ENCODE measurements around the gene L1CAM. TPM values are rescaled to one million over a fixed set of nuclear protein-coding genes. Genes with fewer than 3 reads are reported as not detected.

The L1CAM gene
- polyA plus RNA-seq, 1 of the 3 experiments (the other 2 are of a cell fraction), result 1.9 TPM

GRCh38 chrX:153935326-153935851 is 49.4 kb upstream of the L1CAM start:
- Histone ChIP-seq H3F3A (replicated peaks; ENCODE audit: insufficient read depth) (no peaks in the 10 kb centered on the region), H3K9me2 (no peaks in the 10 kb centered on the region), H3K9ac (no peak overlapping the region), H2AFZ (ENCODE audit: low read depth) (peak overlapping the region; percentile 86; the same call in 1 of the 2 replicates), H3K4me3 (ENCODE audit: low read depth in 2 of 2, low read length in 1 of 2) (peak overlapping the region; percentile 52 to 78), H3K4me1 (ENCODE audit: control insufficient read depth in 1 of 2, insufficient read depth in 2 of 2, low read depth in 1 of 2, low read length in 1 of 2) (peaks cover 10 to 12% of the 10 kb centered on the region in 2 experiments; a peak in 2 of 4 replicates), H3K4me2 (peak overlapping the region; percentile 82), H3K79me2 (ENCODE audit: insufficient read depth) (peaks cover 35% of the 10 kb centered on the region), H3K27me3 (ENCODE audit: insufficient read depth) (peaks cover 4% of the 10 kb centered on the region; the same call in 1 of the 2 replicates), H3K27ac (ENCODE audit: low read depth in 2 of 2, low read length in 1 of 2) (no peak overlapping the region), H3K36me3 (replicated peaks in 1 of 2; ENCODE audit: control insufficient read depth in 1 of 2, insufficient read depth in 2 of 2, low read length in 1 of 2) (peaks cover 12 to 23% of the 10 kb centered on the region in 2 experiments), H3K9me3 (no peaks in the 10 kb centered on the region), H4K20me1 (ENCODE audit: insufficient read depth) (peaks cover 24% of the 10 kb centered on the region)
- DNase-seq, result no peak
- TF ChIP-seq TEAD4 (IDR thresholded peaks at IDR 0.05; ENCODE audit: borderline replicate concordance, insufficient read depth) (no peak), MAX (IDR thresholded peaks at IDR 0.05; ENCODE audit: low read depth) (peak; percentile 35; the same call in 1 of the 2 replicates)
- WGBS (ENCODE audit: low lambda C conversion rate), result 14% methylated on average over 24 of the region's 32 CpGs
- ChIA-PET CTCF (interaction anchor here (1.3 to 16.7 kb wide), 4 partner anchors 12 to 171 kb away, joined by 3 to 271 read pairs (median 18); partner anchors contain the start of genes PLXNB3 and RENBP), POLR2A (interaction anchor here (1.0 to 1.2 kb wide), 2 partner anchors 13 to 35 kb away, joined by 3 read pairs; no protein-coding TSS in a partner anchor)

- Histone ChIP-seq H3K4me3 (ENCODE audit: low read depth in 2 of 2, low read length in 1 of 2) (peak within 1 kb of the TSS; percentile 78 to 89), H4K20me1 (ENCODE audit: insufficient read depth) (peaks cover 24% of the 10 kb centered on the region), H3K9me3 (no peaks in the 10 kb centered on the region), H3K36me3 (replicated peaks in 1 of 2; ENCODE audit: control insufficient read depth in 1 of 2, insufficient read depth in 2 of 2, low read length in 1 of 2) (peaks cover 12 to 28% of the 10 kb centered on the region in 2 experiments), H3K27me3 (ENCODE audit: insufficient read depth) (peaks cover 4% of the 10 kb centered on the region; the same call in 1 of the 2 replicates), H3K4me2 (peak within 1 kb of the TSS; percentile 98), H3K9ac (peak within 1 kb of the TSS; percentile 84), H3F3A (replicated peaks; ENCODE audit: insufficient read depth) (no peaks in the 10 kb centered on the region), H3K4me1 (ENCODE audit: control insufficient read depth in 1 of 2, insufficient read depth in 2 of 2, low read depth in 1 of 2, low read length in 1 of 2) (peaks cover 10 to 13% of the 10 kb centered on the region in 2 experiments; a peak in 2 of 4 replicates), H3K9me2 (no peaks in the 10 kb centered on the region), H3K79me2 (ENCODE audit: insufficient read depth) (peaks cover 35% of the 10 kb centered on the region), H2AFZ (ENCODE audit: low read depth) (peak within 1 kb of the TSS; percentile 86; the same call in 1 of the 2 replicates), H3K27ac (ENCODE audit: low read depth in 2 of 2, low read length in 1 of 2) (peak within 1 kb of the TSS; percentile 25 to 47; a peak in 2 of 4 replicates)
- 0% methylated on average over 2 of the region's 87 CpGs for WGBS (ENCODE audit: low lambda C conversion rate)
- TF ChIP-seq GABPA (IDR thresholded peaks at IDR 0.05; ENCODE audit: low read depth), result peak; percentile 77
- no peak; the same call in none of the 2 replicates for TF ChIP-seq MXI1 (IDR thresholded peaks at IDR 0.05; ENCODE audit: low read depth, low read length)
- TF ChIP-seq MAX (IDR thresholded peaks at IDR 0.05; ENCODE audit: low read depth), result no peak
- 0 out of 2 replicates have a peak, but pooled peaks have one; percentile 13 for TF ChIP-seq SIN3A (IDR thresholded peaks at IDR 0.05; ENCODE audit: borderline replicate concordance, low read depth, low read length)
- TF ChIP-seq NRF1 (IDR thresholded peaks at IDR 0.05; ENCODE audit: low read depth, low read length), result peak; percentile 65
- TF ChIP-seq MEF2A (IDR thresholded peaks at IDR 0.05; ENCODE audit: borderline replicate concordance, low read depth), result no peak
- TF ChIP-seq POLR2AphosphoS5 (IDR thresholded peaks at IDR 0.05; ENCODE audit: low read depth, low read length), result 0 out of 2 replicates have a peak, but pooled peaks have one; percentile 19
- ChIA-PET POLR2A (interaction anchor here (1.0 to 1.4 kb wide), 5 partner anchors 10 to 133 kb away, joined by 3 to 6 read pairs (median 3); no protein-coding TSS in a partner anchor), CTCF (interaction anchor here (1.3 to 16.7 kb wide), 4 partner anchors 11 to 171 kb away, joined by 3 to 271 read pairs (median 18); partner anchors contain the start of genes PLXNB3 and RENBP)
- peak; percentile 98 for DNase-seq
These were observed 48.9 kb upstream of the L1CAM start, which contains the start of gene NAA10 for GRCh38 chrX:153934762-153935325. TSS of gene NAA10 (minus strand) at chrX:153935037. CDS start at chrX:153934904, 133 bp downstream.

Measured in SK-N-SH (cell line).